ENCODE data around the gene NOX4.
"Not testable (repeated sequence)": the region's sequence is repeated elsewhere in the genome, so short reads cannot be mapped to it uniquely, and the experiment has no call there.

The NOX4 gene

DNA sequence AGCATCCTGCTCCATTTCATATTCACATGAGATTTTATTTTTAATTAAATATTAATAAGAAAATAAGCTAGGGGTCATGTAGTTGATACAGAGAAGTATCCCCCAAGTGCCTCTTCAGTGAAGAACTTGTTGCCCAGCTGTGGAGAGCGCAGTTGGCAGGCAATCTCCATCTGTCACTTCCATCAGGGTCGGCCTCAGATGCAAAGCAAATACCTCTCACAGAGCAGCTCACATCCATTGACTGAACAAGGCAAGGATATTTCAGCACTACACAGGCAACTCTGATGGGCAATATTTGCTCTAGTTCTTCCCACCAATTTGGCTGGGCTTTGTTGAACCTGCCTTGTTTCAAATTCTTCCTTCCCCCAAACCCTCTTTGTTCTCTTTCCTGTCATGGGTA is 129.4 kb downstream of the NOX4 start:
- H3K4me3 ChIP-seq (ENCODE audit: low read depth, low read length): no peak overlapping the region
- no peak for TF ChIP-seq CTCF (IDR thresholded peaks at IDR 0.05; ENCODE audit: low read depth, low read length)

GRCh38 chr11:89359208-89359607 is 132.0 kb downstream of the NOX4 start:
- not testable (repeated sequence) for H3K4me3 ChIP-seq (ENCODE audit: low read depth, low read length)

DNA sequence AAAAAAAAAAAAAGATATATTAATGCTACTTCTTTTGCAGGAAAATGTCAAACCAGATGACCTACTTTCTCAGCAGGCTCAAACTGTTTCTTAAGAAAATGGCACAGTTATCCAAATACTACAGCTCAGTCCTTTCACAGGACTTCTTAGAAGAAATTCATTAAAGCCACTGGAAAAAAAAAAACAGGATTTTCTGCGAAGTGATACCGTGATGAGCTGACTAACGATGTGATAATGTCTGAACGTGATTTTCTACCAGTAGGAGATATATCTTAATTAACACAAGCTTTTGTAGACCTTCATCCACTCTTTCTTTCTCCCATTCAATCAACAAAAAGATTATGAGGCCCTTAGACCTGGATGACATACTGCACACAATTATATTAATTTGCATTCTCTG is 132.4 kb downstream of the NOX4 start:
- TF ChIP-seq CTCF (IDR thresholded peaks at IDR 0.05; ENCODE audit: low read depth, low read length): no peak
- no peak overlapping the region for H3K4me3 ChIP-seq (ENCODE audit: low read depth, low read length)

- no peak overlapping the region for H3K4me3 ChIP-seq (ENCODE audit: low read depth, low read length)
- TF ChIP-seq CTCF (IDR thresholded peaks at IDR 0.05; ENCODE audit: low read depth, low read length): no peak
Measured at GRCh38 chr11:89355646-89356045, 135.5 kb downstream of the NOX4 start.

DNA sequence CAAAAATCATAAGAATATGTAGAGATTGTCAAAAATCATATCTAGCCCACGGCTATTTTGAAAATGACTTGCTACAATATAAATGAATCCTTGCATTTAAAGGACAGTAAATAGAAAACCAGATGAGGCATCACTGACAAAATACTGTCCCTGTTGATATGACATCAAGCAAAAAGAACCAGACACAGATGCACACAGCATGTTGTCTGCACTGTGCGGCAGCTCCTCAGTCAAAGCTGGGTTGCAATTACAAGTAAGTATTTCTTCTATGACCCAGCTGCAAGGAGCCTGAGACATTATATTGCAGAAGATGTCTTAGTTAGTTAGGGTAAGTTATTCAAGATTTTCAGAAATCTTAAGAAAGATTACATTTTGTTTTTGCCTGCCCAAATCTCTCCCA is 136.7 kb downstream of the NOX4 start:
- H3K4me3 ChIP-seq (ENCODE audit: low read depth, low read length): not testable (repeated sequence)

DNA sequence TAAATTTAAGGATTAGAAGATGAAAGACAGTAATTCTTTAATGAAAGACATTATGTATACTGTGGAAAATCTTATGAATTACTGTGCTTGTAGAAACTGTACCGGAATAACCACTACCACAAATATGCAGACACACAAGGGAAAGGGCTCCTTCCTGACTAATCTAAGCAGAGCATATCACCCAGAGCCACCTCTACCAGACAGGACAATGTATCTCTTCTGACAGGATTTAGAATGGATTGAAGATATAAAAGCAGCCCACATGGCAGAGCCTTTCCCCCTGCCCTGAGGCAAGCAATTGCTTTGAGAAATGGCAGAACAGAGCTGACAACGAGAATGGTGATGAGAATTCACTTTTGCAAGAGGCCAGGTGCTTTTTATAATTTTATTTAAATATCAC is 144.1 kb downstream of the NOX4 start:
- H3K4me3 ChIP-seq (ENCODE audit: low read depth, low read length): no peak overlapping the region
- TF ChIP-seq CTCF (IDR thresholded peaks at IDR 0.05; ENCODE audit: low read depth, low read length): no peak

GRCh38 chr11:89346601-89347000 is 144.6 kb downstream of the NOX4 start:
- TF ChIP-seq CTCF (IDR thresholded peaks at IDR 0.05; ENCODE audit: low read depth, low read length): no peak
- H3K4me3 ChIP-seq (ENCODE audit: low read depth, low read length): no peak overlapping the region

GRCh38 chr11:89342880-89343572 is 148.1 kb downstream of the NOX4 start:
- H3K4me3 ChIP-seq (ENCODE audit: low read depth, low read length): not testable (repeated sequence)

GRCh38 chr11:89340450-89340849 is 150.7 kb downstream of the NOX4 start:
- H3K4me3 ChIP-seq (ENCODE audit: low read depth, low read length): not testable (repeated sequence)

GRCh38 chr11:89338073-89338472 is 153.1 kb downstream of the NOX4 start:
- not testable (repeated sequence) for H3K4me3 ChIP-seq (ENCODE audit: low read depth, low read length)

DNA sequence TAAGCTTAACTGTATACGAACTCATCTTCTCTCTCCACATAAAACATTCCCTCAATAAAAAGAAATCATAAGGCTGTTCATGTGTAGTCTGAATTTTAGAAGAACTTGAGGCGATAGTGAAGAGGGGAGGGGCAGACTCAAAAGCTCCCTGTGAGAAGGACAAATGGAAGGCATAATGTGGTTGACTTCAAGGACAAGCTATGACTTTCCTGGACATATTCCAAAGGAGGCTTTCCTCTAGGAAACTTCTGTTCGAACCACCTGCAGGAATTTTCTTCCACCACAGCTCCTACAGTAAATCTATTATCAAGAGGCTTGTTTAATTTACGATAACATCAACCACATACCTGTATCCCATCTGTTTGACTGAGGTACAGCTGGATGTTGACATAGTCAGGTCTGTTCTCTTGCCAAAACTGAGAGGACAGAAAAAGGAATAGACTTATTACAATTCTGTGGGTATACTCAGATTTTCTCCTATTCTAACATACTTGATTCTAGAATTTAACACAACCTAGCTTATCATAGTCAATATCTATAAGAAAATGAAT is 154.0 kb downstream of the NOX4 start:
- not testable (repeated sequence) for H3K4me3 ChIP-seq (ENCODE audit: low read depth, low read length)

DNA sequence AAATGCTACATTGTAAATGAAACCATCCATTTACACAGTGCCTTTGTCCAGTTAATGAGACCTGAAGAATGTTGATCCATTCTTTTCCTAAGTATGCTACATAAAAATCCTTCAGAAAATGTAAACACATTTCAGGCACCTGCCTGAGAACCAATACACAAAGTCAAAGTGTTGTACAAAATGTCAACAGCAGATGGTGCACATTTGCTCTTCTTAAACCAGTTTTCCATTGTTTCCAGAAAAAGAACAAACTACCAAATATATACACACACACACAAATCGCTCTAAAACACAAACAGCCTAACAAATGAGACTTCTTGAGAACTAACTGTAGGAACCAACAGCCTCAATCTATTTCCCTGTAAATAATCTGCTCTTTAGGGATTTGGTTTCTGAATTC is 157.5 kb downstream of the NOX4 start:
- H3K4me3 ChIP-seq (ENCODE audit: low read depth, low read length): not testable (repeated sequence)

DNA sequence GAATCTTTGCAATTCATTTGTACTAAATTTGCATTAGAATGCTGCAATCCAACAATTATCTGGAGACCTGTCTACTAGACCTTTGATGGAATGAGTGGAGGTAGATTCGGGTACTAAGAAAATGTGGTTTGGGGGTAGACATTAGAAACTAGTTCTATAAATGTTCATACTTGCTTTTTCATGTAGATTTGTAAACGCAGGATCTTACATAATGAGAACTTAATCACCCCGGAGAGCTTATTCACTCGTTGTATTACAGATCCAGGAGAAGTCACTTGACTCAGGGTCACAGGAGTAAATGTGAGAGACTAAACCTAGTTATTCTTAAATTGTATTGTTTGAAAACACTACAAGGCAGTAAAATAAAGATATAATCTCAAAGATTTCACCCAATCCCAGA is 159.2 kb downstream of the NOX4 start:
- not testable (repeated sequence) for H3K4me3 ChIP-seq (ENCODE audit: low read depth, low read length)

Measured in WI38 (cell line).